Lower leg skin (tissue), 4 donors: ENCODE measurements around the gene USB1. TPM values are rescaled to one million over a fixed set of nuclear protein-coding genes. Genes with fewer than 3 reads are reported as not detected.

Experiments
- DNase-seq, 2 donors: peaks; one replicate each; pipeline ENCODE4 v3.0.0-alpha.2; 2019; ENCODE audit warnings: low spot score in 2 of 2
- H3K4me3 ChIP-seq: fragments of 200-600 bp; sonication (generic); 2 replicates; pipeline ENCODE4 v1.5.1; 2017; ENCODE audit warnings: mild to moderate bottlenecking, low read depth; ENCODE audit not compliant: poor library complexity, severe bottlenecking
- CTCF ChIP-seq, 3 donors: fragments of 450-650 bp; IDR thresholded peaks; one replicate each; pipeline ENCODE4 v1.5.1; 2016; ENCODE audit warnings: antibody characterized with exemption in 3 of 3, mild to moderate bottlenecking in 3 of 3, moderate library complexity in 2 of 3
- POLR2A ChIP-seq, 2 donors: fragments of 450-650 bp; IDR thresholded peaks; one replicate each; pipeline ENCODE4 v1.6.1; 2016 to 2017; ENCODE audit warnings: antibody characterized with exemption in 2 of 2, mild to moderate bottlenecking in 1 of 2, moderate library complexity in 1 of 2
- WGBS, 2 donors: methylation state at CpG; one replicate each; pipeline ENCODE4 v1.1.5; 2018; 5-methylcytosine and 5-hydroxymethylcytosine counted together
- intact Hi-C: fragments of 100-400 bp; cut with DNase I; formaldehyde crosslinking; loops from one replicate; pipeline ENCODE4 v1.15.0; 2023; ENCODE audit warnings: low total_unique reads
- total RNA-seq, 4 donors: library from RNA; depleted of rRNA; stranded (reverse); fragments of >200 nt; gene quantifications; one replicate each; pipeline ENCODE4 v1.1.0, GENCODE V29; 2016

USB1 gene
- total RNA-seq, 4 donors from 2014 or later, result 13.3 to 34.2 (median 23.3) TPM

GRCh38 chr16:57993897-57994296 is 7.3 kb upstream of the USB1 start:
- no peak for DNase-seq
- TF ChIP-seq POLR2A (IDR thresholded peaks at IDR 0.05) (no peak), CTCF (IDR thresholded peaks at IDR 0.05) (no peak)
- 91 to 100% methylated on average over 5 of the region's 5 CpGs for WGBS, 2 donors
- no peak overlapping the region for H3K4me3 ChIP-seq
- intact Hi-C loops, result loop anchor here (10.0 kb wide), 2 partner anchors 239 to 419 kb away; no protein-coding TSS in a partner anchor

DNA sequence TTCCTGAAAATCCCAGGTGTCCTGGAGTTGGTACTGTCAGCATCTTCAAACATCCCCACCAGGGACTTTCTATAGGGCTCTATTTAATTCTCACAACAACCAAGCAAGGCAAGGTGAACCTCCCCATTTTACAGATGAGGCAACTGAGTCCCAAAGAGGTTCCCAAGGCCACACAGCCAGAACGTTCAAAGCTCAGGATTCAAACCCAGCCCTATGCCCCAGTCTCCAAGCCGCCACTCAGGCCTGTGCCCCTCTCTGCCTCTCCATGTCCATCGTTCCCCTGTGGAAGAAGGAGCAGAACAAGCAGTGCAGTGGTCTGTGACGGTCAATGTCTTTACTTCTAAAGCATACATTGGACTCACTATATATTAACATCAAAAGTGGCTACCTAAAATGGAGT is 6.8 kb upstream of the USB1 start:
- intact Hi-C loops, result loop anchor here (10.0 kb wide), 2 partner anchors 240 to 420 kb away; no protein-coding TSS in a partner anchor
- TF ChIP-seq POLR2A (IDR thresholded peaks at IDR 0.05) (no peak), CTCF (IDR thresholded peaks at IDR 0.05) (no peak)

GRCh38 chr16:57994778-57995177 is 6.4 kb upstream of the USB1 start:
- intact Hi-C loops, result loop anchor here (10.0 kb wide), 2 partner anchors 240 to 420 kb away; no protein-coding TSS in a partner anchor
- WGBS, 2 donors, result 27 to 32% methylated on average over 4 of the region's 4 CpGs
- TF ChIP-seq CTCF (IDR thresholded peaks at IDR 0.05) (no peak), POLR2A (IDR thresholded peaks at IDR 0.05) (no peak)
- DNase-seq, result peak in 1 of 2 donors; percentile 47
- no peak overlapping the region for H3K4me3 ChIP-seq

More for the DNA sequence above, 6.8 kb upstream of the USB1 start:
- WGBS, 2 donors, result 88 to 93% methylated on average over 4 of the region's 4 CpGs
- H3K4me3 ChIP-seq, result no peak overlapping the region
- no peak for DNase-seq

DNA sequence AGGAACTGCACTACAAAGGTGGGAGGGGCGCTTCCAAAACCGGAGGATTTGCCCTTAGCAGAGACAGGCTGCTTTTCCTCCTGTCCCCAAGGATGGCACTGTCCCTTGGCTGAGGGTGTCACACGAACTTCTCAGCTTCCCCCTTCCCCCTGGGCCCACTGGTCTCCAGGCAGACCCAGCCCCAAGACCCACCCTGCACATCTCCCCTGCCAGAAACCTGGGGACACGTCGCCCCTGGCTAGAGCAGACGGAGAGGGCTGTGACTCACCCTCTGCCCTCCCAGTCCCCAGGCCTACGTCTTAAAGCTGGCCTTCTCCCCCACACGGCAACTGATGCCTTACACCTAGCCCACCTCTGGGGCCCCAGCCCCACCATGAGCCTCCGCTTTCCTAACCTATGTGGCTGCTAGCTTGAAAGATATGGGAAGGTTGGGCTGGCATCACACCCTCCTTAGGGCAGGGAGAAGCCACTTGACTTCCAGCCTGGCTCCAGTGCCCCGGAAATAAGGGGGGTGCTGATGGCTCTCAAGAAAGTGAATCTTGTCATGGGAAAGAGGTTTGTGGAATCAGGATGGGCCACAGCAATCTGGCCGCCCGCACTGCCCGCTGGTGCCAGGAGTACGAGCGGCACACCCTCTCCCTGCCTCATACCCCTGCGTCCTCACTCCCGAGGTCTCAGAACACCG is 5.3 kb upstream of the USB1 start:
- intact Hi-C loops, result loop anchor here (10.0 kb wide), 2 partner anchors 241 to 421 kb away; no protein-coding TSS in a partner anchor
- no peak for DNase-seq
- H3K4me3 ChIP-seq, result no peak overlapping the region
- 73 to 86% methylated on average over 11 to 18 of the region's 18 CpGs for WGBS, 2 donors
- TF ChIP-seq CTCF (IDR thresholded peaks at IDR 0.05) (no peak), POLR2A (IDR thresholded peaks at IDR 0.05) (no peak)

DNA sequence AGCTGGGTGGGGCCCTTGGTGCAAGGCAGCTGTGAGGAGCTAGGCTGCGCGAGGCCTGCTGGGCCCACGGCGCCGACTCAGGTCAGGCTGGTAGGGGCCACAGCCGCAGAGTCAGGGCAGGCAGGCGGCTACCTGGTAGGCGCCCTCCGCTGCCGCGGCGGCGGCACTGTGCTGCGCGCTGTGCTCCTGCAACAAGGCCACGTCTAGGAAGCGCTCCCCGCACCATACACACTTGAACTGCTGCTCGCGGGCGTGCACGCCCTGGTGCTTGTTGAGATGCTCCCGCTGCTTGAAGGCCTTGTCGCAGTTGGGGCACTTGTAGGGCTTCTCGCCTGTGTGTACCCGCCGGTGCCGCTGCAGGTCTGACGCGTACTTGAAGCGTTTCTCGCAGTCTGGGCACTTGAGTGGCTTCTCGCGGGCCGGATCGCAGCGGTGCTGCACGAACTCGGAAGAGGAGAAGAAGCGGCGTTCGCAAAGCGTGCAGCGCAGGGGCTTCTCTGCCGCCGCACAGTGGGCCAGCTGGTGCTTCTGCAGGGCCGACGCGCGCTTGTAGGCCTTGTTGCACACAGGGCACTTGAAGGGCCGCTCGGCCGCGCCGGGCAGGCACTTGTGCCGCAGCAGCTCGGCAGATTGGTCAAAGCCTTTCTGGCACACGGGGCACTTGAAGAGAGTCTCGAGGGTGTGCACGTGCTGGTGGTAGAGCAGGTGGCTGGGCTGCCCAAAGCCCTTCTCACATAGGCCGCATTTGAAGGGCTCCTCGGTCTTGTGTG is 4.6 kb upstream of the USB1 start:
- no peak for TF ChIP-seq CTCF (IDR thresholded peaks at IDR 0.05)
- no peak for TF ChIP-seq POLR2A (IDR thresholded peaks at IDR 0.05)
- no peak for DNase-seq
- WGBS, 2 donors, result 97% methylated on average over 49 to 54 of the region's 62 CpGs
- intact Hi-C loops, result loop anchor here (10.0 kb wide), 2 partner anchors 242 to 422 kb away; no protein-coding TSS in a partner anchor
- no peak overlapping the region for H3K4me3 ChIP-seq
